Ovary (tissue), 3 donors: ENCODE data around the gene SLC9A8.

ENCODE experiments used
- EP300 ChIP-seq: sonication (generic); formaldehyde crosslinking; IDR thresholded peaks from one replicate; pipeline ENCODE4 v1.6.1; 2017; ENCODE audit warnings: antibody characterized with exemption
- POLR2A ChIP-seq: fragments of 450-650 bp; IDR thresholded peaks from one replicate; pipeline ENCODE4 v1.6.1; 2017; ENCODE audit warnings: antibody characterized with exemption, mild to moderate bottlenecking, moderate library complexity
- TF ChIP-seq, protein P1 (sequence below), 3 donors: fragments of 450-650 bp in 2 of 3; fragments of 200-600 bp in 1 of 3; IDR thresholded peaks; one replicate each; pipeline versions ENCODE4 v1.5.1 to v1.8.0; 2016 to 2022; ENCODE audit warnings: antibody characterized with exemption in 3 of 3, mild to moderate bottlenecking in 1 of 3
- donor health status: DM: no; HTN: no; CAD: no.

GRCh38 chr20:49809803-49810359 is 2.7 kb upstream of the SLC9A8 start:
- TF ChIP-seq, protein P1, sequence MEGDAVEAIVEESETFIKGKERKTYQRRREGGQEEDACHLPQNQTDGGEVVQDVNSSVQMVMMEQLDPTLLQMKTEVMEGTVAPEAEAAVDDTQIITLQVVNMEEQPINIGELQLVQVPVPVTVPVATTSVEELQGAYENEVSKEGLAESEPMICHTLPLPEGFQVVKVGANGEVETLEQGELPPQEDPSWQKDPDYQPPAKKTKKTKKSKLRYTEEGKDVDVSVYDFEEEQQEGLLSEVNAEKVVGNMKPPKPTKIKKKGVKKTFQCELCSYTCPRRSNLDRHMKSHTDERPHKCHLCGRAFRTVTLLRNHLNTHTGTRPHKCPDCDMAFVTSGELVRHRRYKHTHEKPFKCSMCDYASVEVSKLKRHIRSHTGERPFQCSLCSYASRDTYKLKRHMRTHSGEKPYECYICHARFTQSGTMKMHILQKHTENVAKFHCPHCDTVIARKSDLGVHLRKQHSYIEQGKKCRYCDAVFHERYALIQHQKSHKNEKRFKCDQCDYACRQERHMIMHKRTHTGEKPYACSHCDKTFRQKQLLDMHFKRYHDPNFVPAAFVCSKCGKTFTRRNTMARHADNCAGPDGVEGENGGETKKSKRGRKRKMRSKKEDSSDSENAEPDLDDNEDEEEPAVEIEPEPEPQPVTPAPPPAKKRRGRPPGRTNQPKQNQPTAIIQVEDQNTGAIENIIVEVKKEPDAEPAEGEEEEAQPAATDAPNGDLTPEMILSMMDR (IDR thresholded peaks at IDR 0.05) = no peak
- TF ChIP-seq EP300 (no peak), POLR2A (no peak)
